ES-I3 (cell line): ENCODE data around the gene C2CD4C.
"Not testable (repeated sequence)": the region's sequence is repeated elsewhere in the genome, so short reads cannot be mapped to it uniquely, and the experiment has no call there.

Experiments
- H3K36me3 ChIP-seq: 2 replicates; pipeline ENCODE4 v1.6.1; 2013; ENCODE audit warnings: mild to moderate bottlenecking, low read length, control low read depth, moderate library complexity; ENCODE audit not compliant: insufficient read depth
- H3K4me1 ChIP-seq: 2 replicates; pipeline ENCODE4 v1.6.1; 2013; ENCODE audit warnings: mild to moderate bottlenecking, control low read depth, low read length; ENCODE audit not compliant: insufficient read depth
- H3K9ac ChIP-seq: 2 replicates; pipeline ENCODE4 v1.6.1; 2013; ENCODE audit warnings: low read depth, mild to moderate bottlenecking, low read length, moderate library complexity
- H3K9me3 ChIP-seq: 2 replicates; pipeline ENCODE4 v1.6.1; 2013; ENCODE audit warnings: mild to moderate bottlenecking, low read length, moderate library complexity; ENCODE audit not compliant: control insufficient read depth, insufficient read depth

Gene C2CD4C

GRCh38 chr19:402786-403185, 6.2 kb downstream of the C2CD4C start:
- no peak overlapping the region for H3K9ac ChIP-seq
- H3K9me3 ChIP-seq, result no peaks in the 10 kb centered on the region
- no peaks in the 10 kb centered on the region for H3K36me3 ChIP-seq
- H3K4me1 ChIP-seq, result no peaks in the 10 kb centered on the region

- H3K9ac ChIP-seq, result no peak overlapping the region
- H3K36me3 ChIP-seq, result no peaks in the 10 kb centered on the region
- no peaks in the 10 kb centered on the region for H3K4me1 ChIP-seq
- H3K9me3 ChIP-seq, result no peaks in the 10 kb centered on the region
These were observed 7.0 kb downstream of the C2CD4C start for GRCh38 chr19:401866-402511.

DNA sequence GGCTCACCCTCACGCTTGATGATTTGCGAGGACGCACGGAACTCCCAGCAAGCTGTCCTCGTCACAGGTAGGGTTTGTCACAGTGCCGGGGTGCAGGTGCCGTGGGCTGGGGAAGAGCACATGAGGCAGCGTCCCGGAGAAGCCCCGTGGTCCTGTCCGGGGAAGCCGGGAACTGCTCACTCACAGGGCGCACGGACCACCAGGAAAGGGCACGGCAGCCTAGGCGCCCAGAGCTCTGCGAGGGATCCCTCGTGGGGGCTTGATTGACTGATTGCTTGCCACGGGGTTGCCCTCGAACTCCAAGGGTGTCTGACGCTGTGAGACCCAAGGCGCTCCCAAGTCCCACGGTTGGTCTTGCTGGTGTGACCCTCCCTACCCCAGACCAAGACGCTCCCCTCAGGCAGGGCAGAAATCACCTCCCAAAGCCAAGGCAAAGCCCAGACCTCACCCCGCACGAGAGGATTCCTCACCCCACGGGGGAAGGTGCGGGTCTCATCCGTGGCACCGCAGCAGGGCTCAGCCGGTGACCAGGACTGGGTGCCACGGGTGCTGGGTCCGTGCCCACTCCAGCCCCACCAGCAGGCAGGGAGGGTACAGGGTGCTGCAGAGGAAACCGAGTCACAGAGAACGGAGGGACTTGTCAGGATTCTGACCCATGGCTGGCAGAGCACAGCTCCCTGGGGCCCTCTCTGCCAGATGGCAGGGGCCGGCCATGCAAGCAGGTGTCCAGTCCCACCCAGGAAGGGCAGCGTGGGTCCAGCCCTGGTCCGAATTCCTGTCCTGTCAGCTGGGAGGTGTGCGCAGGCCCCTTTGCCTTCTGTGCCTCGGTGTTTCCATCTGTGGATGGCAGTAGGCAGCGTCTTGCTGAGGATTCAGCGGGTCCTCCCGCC, 7.7 kb downstream of the C2CD4C start:
- Histone ChIP-seq H3K4me1 (no peaks in the 10 kb centered on the region), H3K9ac (no peak overlapping the region), H3K36me3 (no peaks in the 10 kb centered on the region), H3K9me3 (no peaks in the 10 kb centered on the region)

DNA sequence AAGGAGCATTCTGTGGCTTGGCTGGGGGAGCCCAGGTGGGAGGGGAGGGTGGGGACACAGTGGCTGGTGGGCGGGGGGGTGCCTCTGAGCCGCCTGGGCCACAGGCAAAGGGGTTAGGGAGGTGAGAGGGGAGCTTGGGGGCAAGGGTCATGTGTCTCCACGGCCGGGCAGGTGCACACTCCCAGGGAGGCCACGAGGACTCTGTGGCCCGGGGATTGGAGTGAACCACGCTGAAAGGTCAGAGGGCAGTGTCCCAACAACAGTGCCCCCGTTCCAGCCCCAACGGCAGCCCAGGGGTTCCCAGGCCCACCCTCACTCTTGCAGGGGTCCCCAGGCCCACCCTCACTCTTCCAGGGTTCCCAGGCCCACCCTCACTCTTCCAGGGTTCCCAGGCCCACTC, 9.6 kb downstream of the C2CD4C start:
- Histone ChIP-seq H3K9me3 (no peaks in the 10 kb centered on the region), H3K36me3 (no peaks in the 10 kb centered on the region), H3K4me1 (no peaks in the 10 kb centered on the region), H3K9ac (no peak overlapping the region)

DNA sequence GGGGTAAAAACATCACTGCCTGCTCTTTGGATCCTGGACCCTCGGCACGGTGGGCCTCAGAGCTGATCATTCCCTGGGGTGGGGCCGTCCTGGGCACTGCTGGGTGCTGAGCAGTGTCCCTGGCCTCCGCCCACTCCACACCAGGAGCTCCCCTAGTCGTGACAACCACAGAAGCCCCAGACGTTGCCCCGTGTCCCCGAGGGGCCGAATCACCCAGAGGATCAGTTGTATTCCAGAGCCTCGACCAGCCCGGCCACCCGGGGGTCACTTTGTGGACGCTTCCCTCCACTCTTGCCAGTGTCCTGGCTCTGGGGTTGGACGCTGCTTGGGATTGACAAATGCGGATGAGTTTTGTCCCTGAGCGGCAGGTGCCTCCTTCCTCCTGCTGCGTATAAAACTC, 10.2 kb downstream of the C2CD4C start:
- H3K9me3 ChIP-seq, result no peaks in the 10 kb centered on the region
- no peak overlapping the region for H3K9ac ChIP-seq
- H3K4me1 ChIP-seq, result no peaks in the 10 kb centered on the region
- no peaks in the 10 kb centered on the region for H3K36me3 ChIP-seq

DNA sequence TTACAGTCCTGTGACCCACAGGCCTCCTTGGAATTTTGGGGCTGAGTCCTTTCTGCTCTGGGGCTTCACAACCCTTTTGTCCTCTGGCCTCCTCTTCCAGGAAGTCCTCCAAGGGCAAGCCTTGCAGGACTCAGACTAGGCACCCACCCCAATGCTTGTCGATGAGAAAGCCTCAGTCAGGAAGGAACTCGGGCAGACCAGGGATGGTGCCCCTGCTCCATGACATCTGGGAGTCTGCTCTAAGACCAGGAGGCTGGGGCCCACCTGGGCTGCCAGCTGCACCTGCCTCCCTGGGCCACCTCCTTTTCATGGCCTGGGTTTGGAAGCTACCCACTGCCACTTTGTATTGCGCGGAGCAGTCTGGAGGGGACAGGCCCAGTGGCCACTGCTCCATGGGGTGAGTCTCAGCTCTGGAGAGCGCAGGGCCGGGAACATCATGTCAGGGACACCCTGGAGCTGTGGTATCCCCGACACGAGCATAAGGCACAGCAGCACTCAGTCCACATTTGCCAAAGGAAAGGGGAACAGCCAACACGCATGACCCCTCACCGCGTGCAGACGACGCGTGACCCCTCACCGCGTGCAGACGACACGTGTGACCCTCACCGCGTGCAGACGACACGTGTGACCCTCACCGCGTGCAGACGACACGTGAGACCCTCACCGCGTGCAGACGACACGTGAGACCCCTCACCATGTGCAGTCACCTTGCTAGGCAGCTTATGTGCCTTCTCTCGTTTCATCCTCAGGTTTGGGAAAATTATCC, 10.8 kb downstream of the C2CD4C start:
- no peaks in the 10 kb centered on the region for H3K4me1 ChIP-seq
- H3K36me3 ChIP-seq, result no peaks in the 10 kb centered on the region
- no peak overlapping the region for H3K9ac ChIP-seq
- H3K9me3 ChIP-seq, result no peaks in the 10 kb centered on the region

DNA sequence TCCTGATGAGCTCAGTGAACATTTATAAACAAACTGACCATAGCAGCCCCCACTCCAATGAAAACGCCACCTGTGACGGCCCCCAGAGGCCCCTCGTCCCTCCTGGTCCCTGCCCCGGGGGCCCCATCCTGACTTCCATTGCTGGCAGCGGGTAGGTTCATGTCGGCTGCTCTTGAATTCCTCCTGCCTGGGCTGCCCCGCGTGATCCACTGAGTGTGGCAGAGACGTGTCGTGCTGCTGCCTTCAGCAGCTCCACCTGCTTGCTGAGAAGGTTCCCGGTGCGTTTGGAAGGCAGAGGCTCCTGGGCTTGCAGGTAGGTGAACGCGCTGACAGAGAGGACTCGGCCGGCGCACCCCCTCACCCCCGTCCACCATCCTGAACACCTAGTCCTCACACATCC, 11.6 kb downstream of the C2CD4C start:
- H3K9ac ChIP-seq, result no peak overlapping the region
- H3K36me3 ChIP-seq, result no peaks in the 10 kb centered on the region
- H3K9me3 ChIP-seq, result no peaks in the 10 kb centered on the region
- no peaks in the 10 kb centered on the region for H3K4me1 ChIP-seq

- no peaks in the 10 kb centered on the region for H3K9me3 ChIP-seq
- no peaks in the 10 kb centered on the region for H3K4me1 ChIP-seq
- H3K36me3 ChIP-seq, result no peaks in the 10 kb centered on the region
- H3K9ac ChIP-seq, result no peak overlapping the region
These were observed 13.5 kb downstream of the C2CD4C start for GRCh38 chr19:395467-395866.

GRCh38 chr19:394857-395256, 14.1 kb downstream of the C2CD4C start:
- H3K9ac ChIP-seq, H3K36me3 ChIP-seq, H3K4me1 ChIP-seq, H3K9me3 ChIP-seq: not testable (repeated sequence)

DNA sequence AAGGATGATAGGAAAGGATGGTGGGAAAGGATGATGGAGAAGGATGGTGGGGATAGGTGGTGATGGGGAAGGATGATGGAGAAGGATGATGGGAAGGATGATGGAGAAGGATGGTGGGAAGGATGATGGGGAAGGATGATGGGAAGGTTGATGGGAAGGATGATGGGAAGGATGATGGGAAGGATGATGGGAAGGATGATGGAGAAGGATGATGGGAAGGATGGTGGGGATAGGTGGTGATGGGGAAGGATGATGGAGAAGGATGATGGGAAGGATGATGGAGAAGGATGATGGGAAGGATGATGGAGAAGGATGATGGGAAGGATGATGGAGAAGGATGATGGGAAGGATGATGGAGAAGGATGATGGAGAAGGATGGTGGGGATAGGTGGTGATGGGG, 15.4 kb downstream of the C2CD4C start:
- H3K4me1 ChIP-seq, H3K9ac ChIP-seq, H3K9me3 ChIP-seq, H3K36me3 ChIP-seq: not testable (repeated sequence)

GRCh38 chr19:392375-392970, 16.5 kb downstream of the C2CD4C start:
- peaks cover 8% of the 10 kb centered on the region; the same call in 1 of the 2 replicates for H3K4me1 ChIP-seq
- H3K9ac ChIP-seq, result no peak overlapping the region
- no peaks in the 10 kb centered on the region for H3K36me3 ChIP-seq
- H3K9me3 ChIP-seq, result no peaks in the 10 kb centered on the region

DNA sequence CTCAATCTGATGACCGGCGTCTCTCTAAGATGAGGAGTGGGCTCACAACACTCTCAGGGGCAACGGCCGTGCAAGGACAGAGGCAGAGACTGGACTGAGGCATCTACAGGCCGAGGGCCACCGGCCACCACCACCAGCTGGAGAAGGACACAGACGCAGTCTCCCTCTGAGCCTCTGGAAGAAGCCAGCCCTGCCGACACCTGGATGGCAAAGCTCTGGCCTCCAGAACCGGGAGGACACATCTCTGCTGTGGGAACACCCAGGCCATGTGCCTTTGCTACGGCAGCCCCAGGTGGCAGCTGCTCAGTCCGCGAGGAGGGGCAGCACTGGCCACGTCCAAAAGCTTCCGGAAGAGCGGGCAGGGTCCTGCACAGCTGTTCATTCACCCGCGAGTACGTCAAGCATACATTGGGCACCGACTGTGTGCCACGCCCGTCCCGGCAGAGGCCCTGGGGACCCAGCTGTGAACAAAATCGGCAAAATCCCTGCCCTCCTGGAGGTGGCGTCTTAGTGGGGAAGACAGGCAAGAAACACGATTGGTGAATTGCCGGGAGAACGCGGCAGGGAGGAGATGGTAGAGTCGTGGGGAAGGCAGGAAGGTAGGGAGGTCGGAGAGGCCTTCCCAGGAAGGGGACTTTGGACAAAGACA, 17.1 kb downstream of the C2CD4C start:
- Histone ChIP-seq H3K4me1 (peaks cover 8% of the 10 kb centered on the region; the same call in 1 of the 2 replicates), H3K9ac (no peak overlapping the region), H3K36me3 (no peaks in the 10 kb centered on the region), H3K9me3 (no peaks in the 10 kb centered on the region)

DNA sequence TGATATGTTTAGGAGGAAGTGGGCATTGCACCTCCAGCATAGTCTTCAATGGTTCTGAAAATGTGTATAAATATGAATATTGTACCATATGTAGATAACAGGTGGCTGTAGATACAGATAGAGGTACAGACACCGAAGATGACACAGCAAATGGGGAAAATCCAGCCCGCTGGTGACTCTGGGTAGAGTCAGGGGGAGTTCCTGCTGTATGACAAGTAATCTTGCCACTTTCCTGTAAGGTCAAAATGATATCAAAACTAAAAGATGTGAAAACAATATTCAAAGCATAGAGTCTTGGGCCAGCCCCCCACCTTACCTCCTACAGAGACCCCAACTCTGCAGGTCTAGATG, 17.8 kb downstream of the C2CD4C start:
- Histone ChIP-seq H3K9me3 (no peaks in the 10 kb centered on the region), H3K9ac (no peak overlapping the region), H3K36me3 (no peaks in the 10 kb centered on the region), H3K4me1 (peaks cover 8% of the 10 kb centered on the region; the same call in 1 of the 2 replicates)
